SK-N-SH treated with all-trans-retinoic acid at 6 μM for 48 hours (cell line): ENCODE data around the gene TSHZ2.

ENCODE experiments used
- ATAC-seq: fragments of 200-7000 bp; cut with Tn5 transposase; 3 replicates; pipeline ENCODE4 v1.9.1; 2020; ENCODE audit warnings: mild to moderate bottlenecking, moderate library complexity
- ARNTL ChIP-seq: fragments of 450-650 bp; formaldehyde crosslinking; IDR thresholded peaks from 2 replicates; pipeline ENCODE4 v1.5.0; 2020; ENCODE audit warnings: low read depth, mild to moderate bottlenecking, moderate library complexity, borderline replicate concordance
- BACH2 ChIP-seq: fragments of 250-450 bp; sonication (Bioruptor Pico); IDR thresholded peaks from 2 replicates; pipeline ENCODE4 v1.9.0; 2021; ENCODE audit warnings: mild to moderate bottlenecking, borderline replicate concordance
- CSRNP3 ChIP-seq: fragments of 250-450 bp; sonication (Bioruptor Pico); IDR thresholded peaks from 2 replicates; pipeline ENCODE4 v1.5.1; 2021; ENCODE audit warnings: mild to moderate bottlenecking, moderate library complexity
- ESRRG ChIP-seq: fragments of 250-450 bp; sonication (Bioruptor Pico); IDR thresholded peaks from 2 replicates; pipeline ENCODE4 v1.6.1; 2021; ENCODE audit warnings: mild to moderate bottlenecking
- GLIS3 ChIP-seq: fragments of 250-450 bp; sonication (Bioruptor Pico); IDR thresholded peaks from 2 replicates; pipeline ENCODE4 v1.5.0; 2020; ENCODE audit warnings: mild to moderate bottlenecking, moderate library complexity
- ISL1 ChIP-seq: fragments of 250-450 bp; sonication (Bioruptor Pico); IDR thresholded peaks from 2 replicates; pipeline ENCODE4 v2.1.2; 2022; ENCODE audit warnings: mild to moderate bottlenecking, moderate library complexity
- OSR1 ChIP-seq: fragments of 250-450 bp; sonication (Bioruptor Pico); IDR thresholded peaks from 2 replicates; pipeline ENCODE4 v1.8.0; 2022; ENCODE audit warnings: moderate library complexity, mild to moderate bottlenecking, inconsistent platforms
- POU6F1 ChIP-seq: fragments of 250-450 bp; sonication (Bioruptor Pico); IDR thresholded peaks from 2 replicates; pipeline ENCODE4 v1.8.0; 2021; ENCODE audit warnings: low read depth, mild to moderate bottlenecking, moderate library complexity, borderline replicate concordance
- PPARA ChIP-seq: fragments of 250-450 bp; sonication (Bioruptor Pico); IDR thresholded peaks from 2 replicates; pipeline ENCODE4 v1.5.0; 2020; ENCODE audit warnings: mild to moderate bottlenecking, borderline replicate concordance
- RARB ChIP-seq: fragments of 250-450 bp; sonication (Bioruptor Pico); IDR thresholded peaks from 2 replicates; pipeline ENCODE4 v1.8.0; 2021; ENCODE audit warnings: mild to moderate bottlenecking, moderate library complexity
- SNAI2 ChIP-seq: fragments of 250-450 bp; sonication (Bioruptor Pico); IDR thresholded peaks from 2 replicates; pipeline ENCODE4 v1.5.0; 2020; ENCODE audit warnings: mild to moderate bottlenecking, moderate library complexity
- TOX ChIP-seq: fragments of 250-450 bp; sonication (Bioruptor Pico); IDR thresholded peaks from 2 replicates; pipeline ENCODE4 v1.8.0; 2021; ENCODE audit warnings: mild to moderate bottlenecking, moderate library complexity, borderline replicate concordance
- TSHZ2 ChIP-seq: fragments of 250-450 bp; sonication (Bioruptor Pico); IDR thresholded peaks from 2 replicates; pipeline ENCODE4 v1.5.0; 2020; ENCODE audit warnings: mild to moderate bottlenecking, moderate library complexity
- ZC3H10 ChIP-seq: fragments of 250-450 bp; sonication (Bioruptor Pico); IDR thresholded peaks from 2 replicates; pipeline ENCODE4 v1.5.1; 2021; ENCODE audit warnings: mild to moderate bottlenecking, moderate library complexity
- ZFP3 ChIP-seq: fragments of 250-450 bp; sonication (Bioruptor Pico); IDR thresholded peaks from 2 replicates; pipeline ENCODE4 v1.5.0; 2020; ENCODE audit warnings: mild to moderate bottlenecking, moderate library complexity
- ZFP30 ChIP-seq: fragments of 450-650 bp; formaldehyde crosslinking; IDR thresholded peaks from 2 replicates; pipeline ENCODE4 v1.5.0; 2022; ENCODE audit warnings: mild to moderate bottlenecking, moderate library complexity
- ZNF565 ChIP-seq: fragments of 450-650 bp; formaldehyde crosslinking; conservative IDR thresholded peaks from 2 replicates; pipeline ENCODE4 v1.5.0; 2020; ENCODE audit warnings: low read depth, mild to moderate bottlenecking, moderate library complexity
- ZNF70 ChIP-seq: fragments of 450-650 bp; formaldehyde crosslinking; IDR thresholded peaks from 2 replicates; pipeline ENCODE4 v1.5.0; 2020; ENCODE audit warnings: mild to moderate bottlenecking, moderate library complexity
- TF ChIP-seq, protein P1 (sequence below): fragments of 250-450 bp; sonication (Bioruptor Pico); IDR thresholded peaks from 2 replicates; pipeline ENCODE4 v1.5.1; 2020; ENCODE audit warnings: low read depth, mild to moderate bottlenecking, moderate library complexity
- TF ChIP-seq, protein P2 (sequence below): fragments of 250-450 bp; sonication (Bioruptor Pico); IDR thresholded peaks from 2 replicates; pipeline ENCODE4 v1.8.0; 2020; ENCODE audit warnings: mild to moderate bottlenecking, moderate library complexity, borderline replicate concordance

TSHZ2 gene

DNA sequence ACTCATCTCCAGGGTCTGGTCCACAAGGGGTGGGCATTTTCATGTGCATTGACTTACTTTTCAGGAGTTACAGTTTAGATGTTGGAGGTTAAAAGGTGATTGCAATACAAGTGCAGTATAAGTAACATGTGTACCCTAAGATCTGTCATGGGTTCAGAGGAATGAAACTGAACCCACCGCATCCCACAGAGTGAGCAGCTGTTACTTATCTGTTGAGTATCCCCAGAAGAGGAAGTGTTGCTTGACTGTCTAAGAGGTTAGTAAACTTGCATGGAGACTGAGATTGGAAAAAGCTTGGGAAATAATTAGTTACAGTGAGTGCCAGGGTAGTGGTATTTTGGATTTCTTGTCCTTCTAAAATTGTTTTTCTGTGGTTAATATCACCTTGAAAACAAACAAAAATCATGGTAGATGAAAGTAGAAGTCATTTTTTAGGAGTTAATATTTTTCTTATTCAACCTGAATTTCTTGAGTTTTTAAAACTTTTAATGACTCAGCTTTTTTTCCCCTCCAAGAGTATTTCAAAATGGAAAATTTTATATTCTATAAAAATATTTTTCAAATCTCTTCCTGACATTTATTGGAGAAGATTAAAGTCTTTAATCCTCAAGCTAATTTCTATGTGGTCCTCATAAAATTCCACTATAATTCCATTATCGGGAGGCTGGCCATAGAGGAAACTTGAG is 315.3 kb downstream of the TSHZ2 start:
- ATAC-seq: no peak
- TF ChIP-seq ZFP3 (CRISPR knock-in tag): no peak

GRCh38 chr20:53291548-53291947 is 319.4 kb downstream of the TSHZ2 start:
- no peak for TF ChIP-seq ISL1
- TF ChIP-seq, protein P1, sequence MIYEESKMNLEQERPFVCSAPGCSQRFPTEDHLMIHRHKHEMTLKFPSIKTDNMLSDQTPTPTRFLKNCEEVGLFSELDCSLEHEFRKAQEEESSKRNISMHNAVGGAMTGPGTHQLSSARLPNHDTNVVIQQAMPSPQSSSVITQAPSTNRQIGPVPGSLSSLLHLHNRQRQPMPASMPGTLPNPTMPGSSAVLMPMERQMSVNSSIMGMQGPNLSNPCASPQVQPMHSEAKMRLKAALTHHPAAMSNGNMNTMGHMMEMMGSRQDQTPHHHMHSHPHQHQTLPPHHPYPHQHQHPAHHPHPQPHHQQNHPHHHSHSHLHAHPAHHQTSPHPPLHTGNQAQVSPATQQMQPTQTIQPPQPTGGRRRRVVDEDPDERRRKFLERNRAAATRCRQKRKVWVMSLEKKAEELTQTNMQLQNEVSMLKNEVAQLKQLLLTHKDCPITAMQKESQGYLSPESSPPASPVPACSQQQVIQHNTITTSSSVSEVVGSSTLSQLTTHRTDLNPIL: no peak
- TF ChIP-seq ARNTL: no peak
- no peak for ATAC-seq

- no peak for ATAC-seq
- TF ChIP-seq GLIS3 (no peak), RARB (no peak), ZC3H10 (CRISPR knock-in tag) (no peak), POU6F1 (CRISPR knock-in tag) (no peak), PPARA (CRISPR knock-in tag) (no peak), TOX (CRISPR knock-in tag) (no peak), ISL1 (no peak), BACH2 (CRISPR knock-in tag) (no peak), ZNF565 (CRISPR knock-in tag) (no peak), SNAI2 (CRISPR knock-in tag) (no peak), OSR1 (no peak), ESRRG (CRISPR knock-in tag) (no peak), ZNF70 (CRISPR knock-in tag) (no peak), ZFP30 (CRISPR knock-in tag) (no peak), ARNTL (no peak), ZFP3 (CRISPR knock-in tag) (no peak), CSRNP3 (CRISPR knock-in tag) (no peak), TSHZ2 (CRISPR knock-in tag) (no peak)
- TF ChIP-seq, protein P1: no peak
- TF ChIP-seq, protein P2, sequence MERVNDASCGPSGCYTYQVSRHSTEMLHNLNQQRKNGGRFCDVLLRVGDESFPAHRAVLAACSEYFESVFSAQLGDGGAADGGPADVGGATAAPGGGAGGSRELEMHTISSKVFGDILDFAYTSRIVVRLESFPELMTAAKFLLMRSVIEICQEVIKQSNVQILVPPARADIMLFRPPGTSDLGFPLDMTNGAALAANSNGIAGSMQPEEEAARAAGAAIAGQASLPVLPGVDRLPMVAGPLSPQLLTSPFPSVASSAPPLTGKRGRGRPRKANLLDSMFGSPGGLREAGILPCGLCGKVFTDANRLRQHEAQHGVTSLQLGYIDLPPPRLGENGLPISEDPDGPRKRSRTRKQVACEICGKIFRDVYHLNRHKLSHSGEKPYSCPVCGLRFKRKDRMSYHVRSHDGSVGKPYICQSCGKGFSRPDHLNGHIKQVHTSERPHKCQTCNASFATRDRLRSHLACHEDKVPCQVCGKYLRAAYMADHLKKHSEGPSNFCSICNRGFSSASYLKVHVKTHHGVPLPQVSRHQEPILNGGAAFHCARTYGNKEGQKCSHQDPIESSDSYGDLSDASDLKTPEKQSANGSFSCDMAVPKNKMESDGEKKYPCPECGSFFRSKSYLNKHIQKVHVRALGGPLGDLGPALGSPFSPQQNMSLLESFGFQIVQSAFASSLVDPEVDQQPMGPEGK: no peak
Measured at GRCh38 chr20:53292347-53292746, 320.2 kb downstream of the TSHZ2 start.
